ENCODE data around the gene MATCAP1.

GRCh38 chr16:67191411-67191994 lies 7.7 kb upstream of the MATCAP1 start:
- TF ChIP-seq EZH2 (IDR thresholded peaks at IDR 0.05; ENCODE audit: borderline replicate concordance, low read length) (no peak), CTCF (conservative IDR thresholded peaks at IDR 0.05 in 1 of 2, IDR thresholded peaks at IDR 0.05 in 1 of 2; ENCODE audit: extremely low read depth in 1 of 2, insufficient read depth in 1 of 2, low read depth in 1 of 2, low read length in 2 of 2) (no peak)

Measured in mammary epithelial cell (primary cell).